DND-41 (cell line): Measurements from ENCODE around the gene SOX5.

Experiments
- CTCF ChIP-seq: IDR thresholded peaks from 2 replicates; pipeline ENCODE4 v1.5.1; 2012; ENCODE audit warnings: borderline replicate concordance, low read length, moderate library complexity, mild to moderate bottlenecking; ENCODE audit not compliant: poor library complexity, severe bottlenecking; ENCODE audit errors: extremely low read depth
- EZH2 ChIP-seq: IDR thresholded peaks from 3 replicates; pipeline ENCODE4 v1.6.1; 2012; ENCODE audit warnings: borderline replicate concordance, low read depth, mild to moderate bottlenecking, moderate library complexity, low read length, inconsistent platforms; ENCODE audit not compliant: severe bottlenecking

- no peak for TF ChIP-seq EZH2
- no peak for TF ChIP-seq CTCF
Measured at GRCh38 chr12:23708185-23708837, 241.2 kb downstream of the SOX5 start.
